Mesenteric fat pad (tissue), 1 donor: ENCODE data around the gene TASOR2. TPM values are rescaled to one million over a fixed set of nuclear protein-coding genes. Genes with fewer than 3 reads are reported as not detected.

ENCODE experiments used
- DNase-seq: peaks from one replicate; pipeline ENCODE4 v3.0.0-alpha.2; 2020; ENCODE audit warnings: low spot score
- total RNA-seq: library from RNA; stranded (reverse); fragmentation: NEBNext Ultra II Directional; extraction: Animal tissue kit (Norgen Biotek cat#: 25700); gene quantifications from one replicate; pipeline ENCODE4 v1.2.1, GENCODE V29; 2021
- donor health status: DM: yes; HTN: yes; CAD: no.

The TASOR2 gene
- total RNA-seq, 1 donor from 2014 or later: 55.8 TPM

GRCh38 chr10:5656737-5657579, 27.7 kb upstream of the TASOR2 start:
- DNase-seq: no peak

DNA sequence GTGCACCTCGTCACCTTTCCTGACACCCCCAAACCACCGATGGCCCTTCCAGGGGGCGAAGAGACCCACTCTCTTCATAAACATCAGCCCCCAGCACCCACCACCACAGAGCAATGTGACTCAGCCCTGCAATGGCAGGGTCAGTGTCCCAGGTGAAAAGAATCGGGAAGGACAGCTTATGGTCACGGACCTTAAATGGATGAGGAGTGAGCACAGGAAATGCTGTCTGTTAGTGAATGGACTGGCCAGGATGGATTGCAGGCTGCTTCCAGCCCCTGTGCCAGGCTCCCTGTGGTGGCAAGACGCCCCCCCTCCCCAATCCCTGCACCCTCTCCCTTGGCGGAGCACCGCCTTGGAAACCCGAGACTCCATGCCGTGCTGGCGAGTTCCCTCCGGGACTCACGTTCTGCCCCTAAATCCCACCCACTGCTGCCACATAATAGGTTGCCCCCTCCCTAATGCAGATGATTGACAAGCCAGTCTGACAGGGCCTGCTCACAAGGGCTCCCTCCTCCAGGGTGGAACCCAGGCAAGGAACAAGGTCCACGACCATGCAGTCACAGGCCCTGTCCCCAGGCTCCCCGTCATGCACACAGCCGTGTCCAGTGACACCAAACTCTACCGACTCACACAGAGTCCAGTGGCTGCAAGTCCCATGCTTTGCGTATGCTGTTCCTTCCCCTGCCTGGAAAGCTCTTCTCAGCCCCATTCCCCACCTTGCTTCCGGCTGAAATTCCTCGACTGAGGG, 25.6 kb upstream of the TASOR2 start:
- DNase-seq: peak; percentile 82

GRCh38 chr10:5659702-5660528, 24.7 kb upstream of the TASOR2 start:
- DNase-seq: peak; percentile 77

- DNase-seq: no peak
These were observed 23.6 kb upstream of the TASOR2 start for GRCh38 chr10:5661043-5661442.

DNA sequence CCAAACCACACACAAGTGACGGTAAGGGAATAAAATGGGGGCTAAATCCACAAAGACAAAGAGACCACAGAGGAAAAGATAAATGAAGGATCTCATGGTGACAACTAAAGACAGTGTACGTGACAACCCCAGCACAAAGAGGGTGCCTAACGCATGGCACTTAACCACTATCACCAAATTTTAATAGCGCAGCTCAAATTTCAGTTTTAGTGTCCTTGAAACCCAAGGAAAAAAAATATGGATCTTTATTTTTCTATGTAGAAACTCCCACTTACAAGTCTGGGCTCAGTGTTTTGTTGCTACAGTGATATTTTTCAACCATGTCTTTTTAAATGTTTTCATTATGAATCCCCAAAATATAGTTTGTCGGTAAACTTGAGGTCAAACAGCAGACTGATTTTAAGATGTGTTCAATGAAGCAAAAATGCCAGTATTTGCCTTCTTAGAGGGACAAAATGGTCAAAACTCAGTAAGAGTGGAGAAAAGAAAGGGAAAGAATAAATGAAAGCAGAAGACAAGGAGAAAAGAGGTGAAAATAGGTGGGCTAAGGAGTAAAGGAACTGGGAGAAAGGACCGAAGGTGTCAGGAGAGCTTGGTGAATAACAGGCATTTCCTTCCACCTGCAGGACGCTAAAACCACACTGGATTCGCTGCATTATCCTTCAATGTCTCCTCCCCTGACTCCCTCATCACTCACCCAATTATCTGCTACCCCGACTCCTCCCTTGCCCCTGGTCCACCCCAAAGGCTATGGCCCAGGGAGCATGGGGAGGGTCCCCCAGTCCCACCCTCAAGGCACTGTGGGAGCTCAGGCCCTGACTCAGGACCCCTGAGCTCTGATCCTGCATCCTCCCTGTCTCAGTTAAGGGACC, 21.7 kb upstream of the TASOR2 start:
- DNase-seq: no peak

- DNase-seq: no peak
These were observed 20.8 kb upstream of the TASOR2 start for GRCh38 chr10:5663692-5664427.

DNA sequence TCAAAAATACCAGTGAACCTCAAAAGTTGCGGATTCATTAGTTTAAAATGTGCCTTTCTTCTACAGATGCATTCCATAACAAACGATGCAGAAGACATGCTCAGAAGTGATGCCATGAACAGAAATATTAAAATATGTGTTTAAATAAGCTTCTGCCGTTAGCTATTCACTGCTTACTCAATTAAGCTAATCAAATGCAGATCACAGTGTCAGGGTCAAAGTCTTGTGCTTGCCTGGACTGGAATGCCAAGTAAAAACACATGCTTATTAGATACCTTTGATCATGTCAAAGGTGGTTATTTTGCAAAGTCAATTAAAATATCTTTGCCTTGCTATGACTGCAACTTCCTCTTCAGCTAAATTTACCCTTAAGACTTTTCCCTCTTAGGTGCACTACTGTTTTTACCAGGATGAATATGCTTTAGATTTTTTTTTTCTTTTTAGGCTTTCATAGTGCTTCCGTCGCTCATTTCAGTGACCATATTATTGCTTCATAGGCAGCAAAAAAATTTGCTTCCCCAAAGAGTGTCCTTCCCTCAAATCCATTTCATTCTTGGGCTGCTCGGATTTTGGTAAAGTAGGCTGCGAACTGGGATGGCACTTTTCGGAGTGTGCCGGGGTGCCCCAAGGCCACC, 19.1 kb upstream of the TASOR2 start:
- DNase-seq: no peak

DNA sequence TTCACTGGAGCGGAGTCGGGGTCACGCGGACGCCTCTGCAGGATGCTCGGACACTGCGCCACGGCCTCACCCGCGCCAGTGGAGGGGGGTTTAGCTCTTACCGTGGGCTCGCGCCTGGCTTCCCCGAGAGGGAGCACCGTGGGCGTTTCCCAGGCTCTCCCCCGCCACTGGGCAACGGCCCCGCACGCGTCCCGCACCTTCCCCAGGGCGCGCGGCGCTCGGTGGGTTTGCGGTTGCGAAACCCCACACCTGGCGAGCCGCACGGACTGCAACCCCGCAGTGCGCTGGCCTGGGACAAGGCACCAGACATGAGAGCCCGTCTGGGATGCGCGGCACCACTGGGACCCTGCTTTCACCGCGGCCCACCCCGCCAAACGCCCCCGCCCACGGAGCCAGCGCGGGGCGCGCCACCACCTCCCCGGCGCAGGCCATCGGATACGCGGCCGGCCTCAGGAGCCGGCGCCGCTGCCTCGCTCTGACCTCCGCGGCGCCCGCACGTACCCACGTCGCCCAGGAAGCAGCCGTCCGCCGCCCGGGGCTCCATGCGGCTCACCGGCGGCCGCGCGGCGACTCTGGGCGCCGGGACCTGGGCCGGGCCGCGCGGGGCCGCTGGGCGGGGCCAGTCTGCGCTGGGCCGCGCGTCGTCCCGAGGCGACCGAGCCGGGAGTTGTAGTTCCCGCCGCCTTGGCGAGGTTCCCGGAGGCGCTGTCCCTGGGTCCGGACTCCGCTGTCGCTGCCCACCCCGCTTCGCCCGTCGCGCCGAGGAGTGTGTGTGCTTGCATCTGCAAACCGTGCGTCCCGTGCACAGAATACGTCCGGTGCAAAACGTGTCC, 18.4 kb upstream of the TASOR2 start, which contains the start of gene ASB13:
Gene ASB13 (minus strand): TSS at position 588 of the 833 bp plus-strand sequence. CDS start 44 bp downstream, at position 544.
- peak; percentile 90 for DNase-seq

DNA sequence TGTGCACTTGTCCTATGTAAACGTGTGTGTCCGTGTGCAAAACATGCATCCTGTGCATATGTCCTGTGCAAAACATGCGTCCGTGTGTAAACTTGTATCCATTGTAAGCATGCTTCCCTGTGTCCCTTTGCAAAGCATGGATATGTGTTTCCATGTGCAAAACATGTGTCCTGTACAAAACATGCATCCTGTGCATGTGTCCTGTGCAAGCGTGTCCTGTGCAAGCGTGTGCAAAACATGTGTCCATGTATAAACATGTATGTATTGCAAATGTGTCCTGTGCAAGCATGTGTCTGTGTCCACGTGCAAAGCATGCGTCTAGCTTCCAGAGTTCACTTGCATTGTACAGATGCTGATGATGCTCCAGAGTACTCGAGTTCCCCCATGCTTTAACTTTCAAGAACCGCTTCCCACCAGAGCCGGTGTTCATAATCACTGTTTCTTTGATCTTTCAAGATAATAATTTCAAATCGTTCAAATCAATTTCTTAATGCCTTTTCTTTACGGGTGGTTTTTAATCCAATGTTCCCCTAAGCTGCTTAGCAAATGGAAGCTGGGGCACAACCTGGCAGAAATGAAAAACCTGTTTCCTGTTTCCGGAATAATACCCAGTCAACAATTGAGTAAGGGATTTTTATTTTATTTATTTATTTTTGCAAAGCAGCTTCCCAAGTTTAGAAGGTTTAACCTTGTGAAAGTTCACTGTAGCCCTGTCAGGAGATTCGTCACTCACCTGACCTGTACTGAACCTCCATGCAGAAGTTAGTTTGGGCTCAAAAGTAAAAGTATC, 17.6 kb upstream of the TASOR2 start:
- no peak for DNase-seq

GRCh38 chr10:5668429-5668828, 16.2 kb upstream of the TASOR2 start:
- no peak for DNase-seq

GRCh38 chr10:5669604-5670003, 15.0 kb upstream of the TASOR2 start:
- no peak for DNase-seq

GRCh38 chr10:5670662-5671375, 13.8 kb upstream of the TASOR2 start:
- DNase-seq: no peak

DNA sequence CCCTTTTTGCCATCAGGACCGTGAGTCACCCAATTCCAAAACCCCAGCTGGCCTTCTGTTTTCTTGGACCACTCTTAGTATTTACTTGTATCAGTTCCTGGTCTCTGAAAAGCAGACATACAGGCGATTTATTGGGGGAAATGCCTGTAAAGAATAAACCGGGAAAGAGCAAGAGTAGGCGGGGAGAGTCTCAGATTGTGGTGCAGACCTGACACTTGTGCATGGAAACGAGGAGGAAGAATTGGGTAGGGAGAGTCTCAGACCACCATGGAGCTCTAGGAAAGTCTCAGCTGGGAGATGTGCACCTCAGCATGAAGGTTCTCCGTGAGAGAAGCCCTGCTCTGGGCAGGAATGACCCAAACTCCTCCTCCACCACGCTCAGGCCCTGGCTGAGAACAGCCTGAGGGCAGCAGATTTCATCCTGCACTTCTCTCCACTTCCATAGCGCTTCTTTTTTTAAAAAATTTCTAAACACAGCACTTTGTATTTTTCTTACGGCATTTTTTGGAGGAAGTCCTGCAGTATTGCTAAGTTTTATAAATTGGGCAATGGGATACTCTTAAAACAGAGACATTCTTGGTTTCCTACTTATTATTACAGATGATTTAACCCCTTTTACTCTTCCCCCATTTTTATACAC, 6.1 kb upstream of the TASOR2 start:
- no peak for DNase-seq

GRCh38 chr10:5679037-5679435, 5.6 kb upstream of the TASOR2 start:
- DNase-seq: no peak

DNA sequence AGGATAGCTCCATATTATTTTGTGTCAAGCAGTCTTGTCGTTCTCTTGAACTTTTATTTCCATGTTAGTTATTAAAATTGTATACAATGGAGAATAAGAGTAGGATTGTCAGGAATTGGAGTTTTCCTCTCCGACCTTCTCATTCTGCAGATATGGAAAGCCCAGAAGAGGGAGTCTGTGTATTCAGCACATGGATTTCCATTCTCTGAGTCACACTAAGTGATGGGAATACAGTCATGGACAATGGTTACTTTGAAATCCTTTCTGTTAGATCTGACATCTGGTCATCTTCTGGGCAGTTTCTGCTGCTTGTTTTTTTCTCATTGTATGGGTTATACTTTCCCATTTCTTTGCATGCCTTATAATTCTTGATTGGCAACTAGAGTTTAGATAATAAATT, 5.0 kb upstream of the TASOR2 start:
- no peak for DNase-seq

DNA sequence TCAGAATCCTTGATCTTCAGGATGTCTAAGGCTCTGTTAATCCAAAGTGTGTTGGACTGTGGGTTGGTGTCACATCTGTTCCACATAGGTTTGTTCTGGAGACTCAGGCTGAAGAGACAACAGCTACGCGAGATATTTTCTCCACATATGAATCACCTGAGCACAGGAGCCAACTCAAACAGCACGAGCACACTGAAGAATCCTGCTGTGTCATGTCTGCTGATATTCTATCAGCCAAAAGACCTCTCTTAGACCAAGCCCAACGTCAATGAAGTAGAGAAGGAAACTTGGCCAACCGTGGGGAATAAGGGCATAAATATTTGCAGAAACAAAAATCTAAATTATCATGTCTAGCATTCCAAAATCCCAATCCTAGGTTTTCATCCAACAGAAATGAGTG, 2.7 kb upstream of the TASOR2 start:
- DNase-seq: no peak
